IPS DF 6.9 (cell line): ENCODE data around the gene HOXA10.

Source experiments
- DNase-seq: peaks from one replicate; pipeline ENCODE4 v3.0.0-alpha.2; 2013; ENCODE audit warnings: low read depth, low spot score
- H3K27ac ChIP-seq: one replicate; pipeline ENCODE4 v1.5.1; 2013; ENCODE audit warnings: low read length, control low read depth
- H3K27me3 ChIP-seq: 2 replicates; pipeline ENCODE4 v1.6.1; 2013; ENCODE audit warnings: mild to moderate bottlenecking, low read length; ENCODE audit not compliant: control insufficient read depth, insufficient read depth
- H3K36me3 ChIP-seq: 2 replicates; pipeline ENCODE4 v1.6.1; 2013; ENCODE audit warnings: low read length; ENCODE audit not compliant: control insufficient read depth, insufficient read depth
- H3K4me1 ChIP-seq: 2 replicates; pipeline ENCODE4 v1.6.1; 2013; ENCODE audit warnings: low read length; ENCODE audit not compliant: control insufficient read depth, insufficient read depth
- H3K4me3 ChIP-seq: 2 replicates; pipeline ENCODE4 v1.5.1; 2013; ENCODE audit warnings: mild to moderate bottlenecking, low read length
- H3K9me3 ChIP-seq: 2 replicates; pipeline ENCODE4 v1.6.1; 2013; ENCODE audit warnings: low read length, inconsistent platforms; ENCODE audit not compliant: control insufficient read depth, insufficient read depth
- WGBS: extraction: QIAGEN DNeasy Blood & Tissue Kit; methylation state at CpG from one replicate; pipeline ENCODE4 v1.1.7; 2013; ENCODE audit warnings: mixed read lengths, missing lambda C conversion rate; ENCODE audit not compliant: insufficient read length, insufficient coverage; 5-methylcytosine and 5-hydroxymethylcytosine counted together

Gene HOXA10

GRCh38 chr7:27157702-27158431, 16.3 kb downstream of the HOXA10 start:
- Histone ChIP-seq H3K4me1 (peaks cover 3% of the 10 kb centered on the region; the same call in 1 of the 2 replicates), H3K4me3 (no peak overlapping the region), H3K27ac (no peak overlapping the region), H3K27me3 (peaks cover 95% of the 10 kb centered on the region), H3K36me3 (no peaks in the 10 kb centered on the region), H3K9me3 (no peaks in the 10 kb centered on the region)
- DNase-seq: no peak
- WGBS: no CpG with 5 or more reads among the region's 30 CpGs

DNA sequence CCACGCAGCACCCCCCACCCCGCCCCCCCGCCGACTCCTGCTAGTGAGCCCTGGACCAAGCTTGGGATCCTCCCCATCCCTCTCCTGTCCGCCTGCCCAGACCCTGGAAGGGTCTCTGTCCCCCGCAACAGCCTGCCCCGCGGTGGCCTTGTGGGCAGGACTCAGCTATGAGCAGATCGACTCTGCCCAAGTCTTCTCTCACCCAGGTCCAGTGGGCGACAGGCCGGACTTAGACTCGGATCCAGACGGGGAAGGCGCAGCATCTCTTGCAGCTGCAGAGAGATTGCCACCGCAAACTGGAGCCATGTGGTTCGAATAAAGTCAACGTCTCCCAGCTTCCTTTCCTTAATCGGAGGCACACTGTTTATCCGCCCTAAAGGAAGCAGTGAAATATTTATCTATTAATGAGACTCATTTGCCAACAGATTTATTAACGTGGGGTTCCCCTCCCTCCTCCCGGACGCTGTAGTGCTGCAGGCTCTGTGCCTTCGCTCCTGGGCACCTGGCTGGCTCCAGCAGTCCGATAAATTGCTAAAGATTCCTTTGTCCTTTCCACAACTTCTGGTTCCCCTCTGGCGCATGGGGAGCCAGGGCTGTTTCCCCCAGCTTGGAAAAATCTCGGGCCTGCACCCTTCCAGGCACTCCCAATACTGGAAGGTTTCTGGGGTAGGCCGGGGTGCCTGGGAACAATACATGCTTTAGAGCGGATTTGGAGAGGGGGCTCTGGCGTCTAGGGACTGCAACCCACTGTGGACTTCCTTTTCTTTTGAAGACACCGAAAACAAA, 17.0 kb downstream of the HOXA10 start:
- Histone ChIP-seq H3K27ac (no peak overlapping the region), H3K4me3 (no peak overlapping the region), H3K27me3 (peaks cover 97% of the 10 kb centered on the region), H3K4me1 (peaks cover 3% of the 10 kb centered on the region), H3K36me3 (no peaks in the 10 kb centered on the region), H3K9me3 (no peaks in the 10 kb centered on the region)
- no peak for DNase-seq
- no CpG with 5 or more reads among the region's 30 CpGs for WGBS

DNA sequence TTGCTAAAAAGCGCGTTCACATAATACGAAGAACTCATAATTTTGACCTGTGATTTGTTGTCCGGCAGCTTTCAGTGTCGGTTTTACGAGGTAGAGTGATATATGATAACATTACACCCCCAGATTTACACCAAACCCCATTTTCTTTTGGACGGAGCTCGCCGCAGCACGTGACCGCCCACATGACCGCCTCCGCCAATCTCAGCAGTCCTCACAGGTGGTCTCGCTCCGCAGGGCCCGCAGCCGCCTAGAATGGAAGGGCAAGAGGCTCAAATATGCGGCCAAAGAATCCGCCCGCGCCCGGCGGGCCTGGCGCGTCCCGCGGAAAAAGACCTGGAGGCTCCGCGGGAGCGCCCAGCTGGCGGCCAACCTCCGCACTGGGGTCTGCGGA, 17.6 kb downstream of the HOXA10 start, which contains the start of gene HOXA7:
Gene HOXA7 (minus strand): TSS at position 168 of the 391 bp plus-strand sequence. CDS start 130 bp downstream, at position 38.
- Histone ChIP-seq H3K27ac (no peak within 1 kb of the TSS), H3K4me3 (peak within 1 kb of the TSS; percentile 10; the same call in 1 of the 2 replicates), H3K9me3 (no peaks in the 10 kb centered on the region), H3K27me3 (peaks cover 97% of the 10 kb centered on the region), H3K36me3 (no peaks in the 10 kb centered on the region), H3K4me1 (peaks cover 3% of the 10 kb centered on the region)
- no CpG with 5 or more reads among the region's 33 CpGs for WGBS
- no peak for DNase-seq

DNA sequence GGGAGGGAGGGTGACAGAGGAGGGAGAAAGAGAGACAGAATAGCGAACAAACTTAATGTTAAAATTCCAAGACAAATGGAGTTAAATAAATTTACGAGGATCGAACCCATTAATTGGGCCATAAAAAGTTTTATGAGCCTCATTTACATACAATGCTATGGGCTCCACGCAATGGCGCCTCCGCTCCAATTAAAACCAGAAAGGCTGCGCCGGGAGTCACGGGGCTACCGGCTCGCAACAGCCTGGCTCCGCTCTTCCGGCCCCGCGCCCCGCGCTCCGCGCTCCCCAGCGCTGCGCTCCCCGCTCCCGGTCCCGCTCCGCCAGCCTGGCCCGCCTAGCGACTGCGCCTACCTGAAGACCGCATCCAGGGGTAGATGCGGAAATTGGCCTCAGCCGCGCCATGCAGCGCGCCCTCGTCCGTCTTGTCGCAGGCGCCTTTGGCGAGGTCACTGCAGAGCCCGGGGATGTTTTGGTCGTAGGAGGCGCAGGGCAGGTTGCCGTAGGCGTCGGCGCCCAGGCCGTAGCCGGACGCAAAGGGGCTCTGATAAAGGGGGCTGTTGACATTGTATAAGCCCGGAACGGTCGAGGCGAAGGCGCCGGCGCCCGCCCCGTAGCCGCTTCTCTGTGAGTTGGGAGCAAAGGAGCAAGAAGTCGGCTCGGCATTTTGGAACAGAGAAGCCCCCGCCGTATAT, 18.2 kb downstream of the HOXA10 start:
- Histone ChIP-seq H3K4me1 (peaks cover 3% of the 10 kb centered on the region), H3K9me3 (no peaks in the 10 kb centered on the region), H3K4me3 (peak overlapping the region; percentile 10; the same call in 1 of the 2 replicates), H3K36me3 (no peaks in the 10 kb centered on the region), H3K27ac (no peak overlapping the region), H3K27me3 (peaks cover 98% of the 10 kb centered on the region)
- DNase-seq: no peak
- WGBS: no CpG with 5 or more reads among the region's 63 CpGs

DNA sequence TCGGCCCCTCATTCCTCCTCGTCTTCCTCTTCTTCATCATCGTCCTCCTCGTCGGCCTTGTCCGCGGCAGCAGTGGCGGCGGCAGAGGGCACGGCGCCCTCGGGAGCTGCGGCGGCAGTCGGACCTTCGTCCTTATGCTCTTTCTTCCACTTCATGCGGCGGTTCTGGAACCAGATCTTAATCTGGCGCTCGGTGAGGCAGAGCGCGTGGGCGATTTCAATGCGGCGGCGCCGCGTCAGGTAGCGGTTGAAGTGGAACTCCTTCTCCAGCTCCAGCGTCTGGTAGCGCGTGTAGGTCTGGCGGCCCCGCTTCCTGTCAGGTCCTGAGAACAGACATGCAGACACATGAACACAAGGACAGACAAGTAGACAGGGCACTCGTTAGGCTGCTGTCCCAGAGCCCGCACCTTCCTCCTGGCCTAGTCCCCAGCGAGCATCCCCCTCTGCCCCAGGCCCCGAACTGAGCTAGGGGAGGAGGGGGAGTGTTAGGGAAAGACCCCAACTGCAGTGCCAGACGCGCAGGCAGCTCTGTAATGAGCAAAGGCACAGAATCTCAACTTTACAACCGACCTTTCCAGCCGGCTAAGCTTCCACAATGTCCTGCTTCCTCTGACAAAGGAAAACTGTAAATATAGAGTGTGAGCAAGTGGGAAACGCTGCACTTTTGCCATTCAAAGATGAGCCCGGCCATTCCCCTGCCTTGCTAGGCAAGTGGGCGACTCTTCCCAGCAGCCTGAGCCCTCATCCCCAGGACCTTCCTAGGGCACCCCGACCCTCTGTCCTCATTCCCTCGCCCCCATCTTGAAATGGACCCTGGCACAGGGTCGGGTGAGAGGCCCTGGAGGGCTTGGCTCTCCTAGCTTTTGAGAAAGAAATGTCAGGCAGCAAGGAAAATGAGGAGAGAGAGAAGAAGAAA, 19.0 kb downstream of the HOXA10 start:
- WGBS: no CpG with 5 or more reads among the region's 48 CpGs
- Histone ChIP-seq H3K4me1 (peaks cover 3% of the 10 kb centered on the region), H3K27ac (no peak overlapping the region), H3K27me3 (peaks cover 99% of the 10 kb centered on the region), H3K4me3 (no peak overlapping the region), H3K36me3 (no peaks in the 10 kb centered on the region), H3K9me3 (no peaks in the 10 kb centered on the region)
- no peak for DNase-seq

DNA sequence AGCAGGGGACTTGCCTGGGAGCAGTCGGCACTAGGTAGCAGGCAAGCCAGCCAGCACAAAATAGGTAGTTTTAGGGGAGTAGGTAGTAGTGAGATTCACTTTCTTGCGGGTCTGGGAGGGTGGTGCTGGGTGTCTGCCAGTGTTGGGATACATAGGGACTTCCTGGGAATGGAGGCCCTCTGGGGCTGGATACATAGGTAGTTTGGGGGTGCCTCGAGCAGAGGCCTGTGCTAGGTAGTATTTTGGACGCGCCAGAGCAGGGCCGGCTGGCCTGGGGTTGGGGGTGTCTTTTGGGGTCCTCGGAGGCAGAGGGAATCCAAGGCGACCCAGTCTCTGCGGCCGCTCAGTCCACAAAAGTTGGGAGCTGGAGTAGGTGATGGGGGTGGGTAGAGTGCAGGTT, 19.8 kb downstream of the HOXA10 start:
- H3K4me3 ChIP-seq: no peak overlapping the region
- H3K9me3 ChIP-seq: no peaks in the 10 kb centered on the region
- H3K4me1 ChIP-seq: peaks cover 3% of the 10 kb centered on the region
- H3K36me3 ChIP-seq: no peaks in the 10 kb centered on the region
- no CpG with 5 or more reads among the region's 10 CpGs for WGBS
- H3K27me3 ChIP-seq: peaks cover 97% of the 10 kb centered on the region
- DNase-seq: no peak
- no peak overlapping the region for H3K27ac ChIP-seq

- DNase-seq: no peak
- no CpG with 5 or more reads among the region's 3 CpGs for WGBS
- Histone ChIP-seq H3K9me3 (no peaks in the 10 kb centered on the region), H3K27ac (no peak overlapping the region), H3K4me1 (peaks cover 3% of the 10 kb centered on the region), H3K27me3 (peaks cover 97% of the 10 kb centered on the region), H3K4me3 (no peak overlapping the region), H3K36me3 (no peaks in the 10 kb centered on the region)
Observed at GRCh38 chr7:27153526-27153925, 20.6 kb downstream of the HOXA10 start.

GRCh38 chr7:27152816-27153442, 21.2 kb downstream of the HOXA10 start:
- Histone ChIP-seq H3K4me3 (no peak overlapping the region), H3K4me1 (peaks cover 3% of the 10 kb centered on the region), H3K9me3 (no peaks in the 10 kb centered on the region), H3K36me3 (no peaks in the 10 kb centered on the region), H3K27ac (no peak overlapping the region), H3K27me3 (peaks cover 97% of the 10 kb centered on the region)
- DNase-seq: no peak
- no CpG with 5 or more reads among the region's 22 CpGs for WGBS

- Histone ChIP-seq H3K27ac (no peak within 1 kb of the TSS), H3K9me3 (no peaks in the 10 kb centered on the region), H3K36me3 (no peaks in the 10 kb centered on the region), H3K4me1 (peaks cover 3% of the 10 kb centered on the region), H3K27me3 (peaks cover 96% of the 10 kb centered on the region), H3K4me3 (no peak within 1 kb of the TSS)
- WGBS: no CpG with 5 or more reads among the region's 53 CpGs
- DNase-seq: no peak
Observed at GRCh38 chr7:27151931-27152815, 21.9 kb downstream of the HOXA10 start, which contains the start of gene HOXA3. HOXA3 (minus strand) TSS chr7:27152583; CDS start chr7:27110640, 41,943 bp downstream.
